ENCODE data around the gene ST3GAL4. TPM values are rescaled to one million over a fixed set of nuclear protein-coding genes. Genes with fewer than 3 reads are reported as not detected.

Gene ST3GAL4
- total and polyA plus RNA-seq, 10 of the 15 experiments (the other 5 are each of a cell fraction or from before 2014, with no cell fraction given): 3.8 to 8.1 (median 6.5) TPM; not detected in 2

DNA sequence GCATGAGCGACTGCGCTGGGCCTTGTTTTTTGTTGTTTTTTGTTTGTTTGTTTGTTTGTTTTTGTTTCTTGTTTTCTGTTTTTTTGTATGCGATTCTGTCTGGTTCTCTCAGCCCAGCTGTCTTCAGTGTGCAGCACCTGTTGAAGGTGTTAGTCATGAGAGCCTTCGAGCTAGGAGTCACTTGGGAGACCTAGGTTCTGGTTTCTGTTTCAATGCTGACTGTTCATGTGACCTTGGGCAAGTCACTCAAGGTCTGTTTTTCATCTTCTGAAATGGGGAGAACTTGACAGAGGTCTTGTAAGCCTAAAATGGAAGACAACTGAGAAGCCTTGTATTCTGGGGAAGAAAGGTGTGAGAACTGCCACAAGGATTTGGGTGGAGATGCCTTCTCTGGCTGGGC, 49.8 kb upstream of the ST3GAL4 start (continued):
- TF ChIP-seq, protein P1, sequence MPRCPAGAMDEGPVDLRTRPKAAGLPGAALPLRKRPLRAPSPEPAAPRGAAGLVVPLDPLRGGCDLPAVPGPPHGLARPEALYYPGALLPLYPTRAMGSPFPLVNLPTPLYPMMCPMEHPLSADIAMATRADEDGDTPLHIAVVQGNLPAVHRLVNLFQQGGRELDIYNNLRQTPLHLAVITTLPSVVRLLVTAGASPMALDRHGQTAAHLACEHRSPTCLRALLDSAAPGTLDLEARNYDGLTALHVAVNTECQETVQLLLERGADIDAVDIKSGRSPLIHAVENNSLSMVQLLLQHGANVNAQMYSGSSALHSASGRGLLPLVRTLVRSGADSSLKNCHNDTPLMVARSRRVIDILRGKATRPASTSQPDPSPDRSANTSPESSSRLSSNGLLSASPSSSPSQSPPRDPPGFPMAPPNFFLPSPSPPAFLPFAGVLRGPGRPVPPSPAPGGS (IDR thresholded peaks at IDR 0.05; ENCODE audit: borderline replicate concordance, insufficient read depth, low read depth, low read length, poor library complexity, severe bottlenecking): no peak
- TF ChIP-seq NRF1 (conservative IDR thresholded peaks at IDR 0.05; ENCODE audit: low read depth, low read length) (no peak), HDAC6 (IDR thresholded peaks at IDR 0.05; ENCODE audit: unreplicated experiment) (no peak), JUNB (IDR thresholded peaks at IDR 0.05) (no peak), POU2F2 (IDR thresholded peaks at IDR 0.05; ENCODE audit: borderline replicate concordance, low read depth, low read length) (no peak), HDAC2 (IDR thresholded peaks at IDR 0.05) (no peak), ZSCAN29 (IDR thresholded peaks at IDR 0.05) (no peak), POLR2AphosphoS5 (IDR thresholded peaks at IDR 0.05; ENCODE audit: low read length) (no peak), PML (IDR thresholded peaks at IDR 0.05; ENCODE audit: low read length) (no peak), EED (IDR thresholded peaks at IDR 0.05; ENCODE audit: low read depth) (no peak), BMI1 (IDR thresholded peaks at IDR 0.05; ENCODE audit: borderline replicate concordance) (no peak)
- TF ChIP-seq, protein P2, sequence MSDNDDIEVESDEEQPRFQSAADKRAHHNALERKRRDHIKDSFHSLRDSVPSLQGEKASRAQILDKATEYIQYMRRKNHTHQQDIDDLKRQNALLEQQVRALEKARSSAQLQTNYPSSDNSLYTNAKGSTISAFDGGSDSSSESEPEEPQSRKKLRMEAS (IDR thresholded peaks at IDR 0.05; ENCODE audit: low read depth, low read length): no peak
- TF ChIP-seq, protein P3, sequence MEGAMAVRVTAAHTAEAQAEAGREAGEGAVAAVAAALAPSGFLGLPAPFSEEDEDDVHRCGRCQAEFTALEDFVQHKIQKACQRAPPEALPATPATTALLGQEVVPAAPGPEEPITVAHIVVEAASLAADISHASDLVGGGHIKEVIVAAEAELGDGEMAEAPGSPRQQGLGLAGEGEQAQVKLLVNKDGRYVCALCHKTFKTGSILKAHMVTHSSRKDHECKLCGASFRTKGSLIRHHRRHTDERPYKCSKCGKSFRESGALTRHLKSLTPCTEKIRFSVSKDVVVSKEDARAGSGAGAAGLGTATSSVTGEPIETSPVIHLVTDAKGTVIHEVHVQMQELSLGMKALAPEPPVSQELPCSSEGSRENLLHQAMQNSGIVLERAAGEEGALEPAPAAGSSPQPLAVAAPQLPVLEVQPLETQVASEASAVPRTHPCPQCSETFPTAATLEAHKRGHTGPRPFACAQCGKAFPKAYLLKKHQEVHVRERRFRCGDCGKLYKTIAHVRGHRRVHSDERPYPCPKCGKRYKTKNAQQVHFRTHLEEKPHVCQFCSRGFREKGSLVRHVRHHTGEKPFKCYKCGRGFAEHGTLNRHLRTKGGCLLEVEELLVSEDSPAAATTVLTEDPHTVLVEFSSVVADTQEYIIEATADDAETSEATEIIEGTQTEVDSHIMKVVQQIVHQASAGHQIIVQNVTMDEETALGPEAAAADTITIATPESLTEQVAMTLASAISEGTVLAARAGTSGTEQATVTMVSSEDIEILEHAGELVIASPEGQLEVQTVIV (IDR thresholded peaks at IDR 0.05; ENCODE audit: borderline replicate concordance, partially characterized antibody): no peak
- TF ChIP-seq, protein P4, sequence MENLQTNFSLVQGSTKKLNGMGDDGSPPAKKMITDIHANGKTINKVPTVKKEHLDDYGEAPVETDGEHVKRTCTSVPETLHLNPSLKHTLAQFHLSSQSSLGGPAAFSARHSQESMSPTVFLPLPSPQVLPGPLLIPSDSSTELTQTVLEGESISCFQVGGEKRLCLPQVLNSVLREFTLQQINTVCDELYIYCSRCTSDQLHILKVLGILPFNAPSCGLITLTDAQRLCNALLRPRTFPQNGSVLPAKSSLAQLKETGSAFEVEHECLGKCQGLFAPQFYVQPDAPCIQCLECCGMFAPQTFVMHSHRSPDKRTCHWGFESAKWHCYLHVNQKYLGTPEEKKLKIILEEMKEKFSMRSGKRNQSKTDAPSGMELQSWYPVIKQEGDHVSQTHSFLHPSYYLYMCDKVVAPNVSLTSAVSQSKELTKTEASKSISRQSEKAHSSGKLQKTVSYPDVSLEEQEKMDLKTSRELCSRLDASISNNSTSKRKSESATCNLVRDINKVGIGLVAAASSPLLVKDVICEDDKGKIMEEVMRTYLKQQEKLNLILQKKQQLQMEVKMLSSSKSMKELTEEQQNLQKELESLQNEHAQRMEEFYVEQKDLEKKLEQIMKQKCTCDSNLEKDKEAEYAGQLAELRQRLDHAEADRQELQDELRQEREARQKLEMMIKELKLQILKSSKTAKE (IDR thresholded peaks at IDR 0.05; ENCODE audit: low read depth, poor library complexity, severe bottlenecking): no peak
- TF ChIP-seq, protein P5, sequence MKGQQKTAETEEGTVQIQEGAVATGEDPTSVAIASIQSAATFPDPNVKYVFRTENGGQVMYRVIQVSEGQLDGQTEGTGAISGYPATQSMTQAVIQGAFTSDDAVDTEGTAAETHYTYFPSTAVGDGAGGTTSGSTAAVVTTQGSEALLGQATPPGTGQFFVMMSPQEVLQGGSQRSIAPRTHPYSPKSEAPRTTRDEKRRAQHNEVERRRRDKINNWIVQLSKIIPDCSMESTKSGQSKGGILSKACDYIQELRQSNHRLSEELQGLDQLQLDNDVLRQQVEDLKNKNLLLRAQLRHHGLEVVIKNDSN (IDR thresholded peaks at IDR 0.05; ENCODE audit: borderline replicate concordance, extremely low read length, insufficient read depth, low read depth, low read length): peak; percentile 5
- TF ChIP-seq, protein P6, sequence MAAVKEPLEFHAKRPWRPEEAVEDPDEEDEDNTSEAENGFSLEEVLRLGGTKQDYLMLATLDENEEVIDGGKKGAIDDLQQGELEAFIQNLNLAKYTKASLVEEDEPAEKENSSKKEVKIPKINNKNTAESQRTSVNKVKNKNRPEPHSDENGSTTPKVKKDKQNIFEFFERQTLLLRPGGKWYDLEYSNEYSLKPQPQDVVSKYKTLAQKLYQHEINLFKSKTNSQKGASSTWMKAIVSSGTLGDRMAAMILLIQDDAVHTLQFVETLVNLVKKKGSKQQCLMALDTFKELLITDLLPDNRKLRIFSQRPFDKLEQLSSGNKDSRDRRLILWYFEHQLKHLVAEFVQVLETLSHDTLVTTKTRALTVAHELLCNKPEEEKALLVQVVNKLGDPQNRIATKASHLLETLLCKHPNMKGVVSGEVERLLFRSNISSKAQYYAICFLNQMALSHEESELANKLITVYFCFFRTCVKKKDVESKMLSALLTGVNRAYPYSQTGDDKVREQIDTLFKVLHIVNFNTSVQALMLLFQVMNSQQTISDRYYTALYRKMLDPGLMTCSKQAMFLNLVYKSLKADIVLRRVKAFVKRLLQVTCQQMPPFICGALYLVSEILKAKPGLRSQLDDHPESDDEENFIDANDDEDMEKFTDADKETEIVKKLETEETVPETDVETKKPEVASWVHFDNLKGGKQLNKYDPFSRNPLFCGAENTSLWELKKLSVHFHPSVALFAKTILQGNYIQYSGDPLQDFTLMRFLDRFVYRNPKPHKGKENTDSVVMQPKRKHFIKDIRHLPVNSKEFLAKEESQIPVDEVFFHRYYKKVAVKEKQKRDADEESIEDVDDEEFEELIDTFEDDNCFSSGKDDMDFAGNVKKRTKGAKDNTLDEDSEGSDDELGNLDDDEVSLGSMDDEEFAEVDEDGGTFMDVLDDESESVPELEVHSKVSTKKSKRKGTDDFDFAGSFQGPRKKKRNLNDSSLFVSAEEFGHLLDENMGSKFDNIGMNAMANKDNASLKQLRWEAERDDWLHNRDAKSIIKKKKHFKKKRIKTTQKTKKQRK (IDR thresholded peaks at IDR 0.05; ENCODE audit: low read depth, low read length): no peak

All from GM12878 (cell line).